ENCODE measurements around the gene AKAP1. TPM values are rescaled to one million over a fixed set of nuclear protein-coding genes. Genes with fewer than 3 reads are reported as not detected.

AKAP1 gene
- total and polyA plus RNA-seq, 4 donors: 31.3 to 58.5 (median 39.8) TPM

DNA sequence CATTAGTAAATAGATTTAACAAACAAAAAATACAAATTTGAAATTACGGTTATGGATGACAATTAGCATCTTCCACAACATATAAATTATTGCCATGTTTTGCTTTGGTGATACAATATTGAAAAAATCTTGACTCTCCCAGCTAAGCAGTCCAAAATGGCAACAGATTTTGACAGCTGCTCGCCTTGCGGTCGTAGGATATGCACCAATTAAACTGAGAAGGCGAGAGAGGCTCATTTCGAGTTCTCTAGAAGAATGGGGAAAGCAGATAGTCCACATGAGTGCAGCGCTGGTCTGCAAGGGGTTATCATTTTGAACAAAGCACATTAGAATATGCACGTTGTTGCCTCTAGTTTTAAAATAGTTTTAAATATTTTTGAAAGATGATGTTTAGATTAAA is 55.3 kb downstream of the AKAP1 start:
- no peaks in the 10 kb centered on the region for H3K27me3 ChIP-seq (ENCODE audit: control insufficient read depth in 4 of 4, insufficient read depth in 4 of 4, low read length in 3 of 4)
- H3K9ac ChIP-seq (ENCODE audit: low read depth in 1 of 2, low read length in 2 of 2): no peak overlapping the region
- no peaks in the 10 kb centered on the region for H3K9me3 ChIP-seq (ENCODE audit: control insufficient read depth in 4 of 4, low read length in 3 of 4)
- H3K27ac ChIP-seq (ENCODE audit: low read depth in 1 of 2, low read length in 2 of 2): no peak overlapping the region
- no peak for TF ChIP-seq RXRA (IDR thresholded peaks at IDR 0.05)
- TF ChIP-seq, protein P1, sequence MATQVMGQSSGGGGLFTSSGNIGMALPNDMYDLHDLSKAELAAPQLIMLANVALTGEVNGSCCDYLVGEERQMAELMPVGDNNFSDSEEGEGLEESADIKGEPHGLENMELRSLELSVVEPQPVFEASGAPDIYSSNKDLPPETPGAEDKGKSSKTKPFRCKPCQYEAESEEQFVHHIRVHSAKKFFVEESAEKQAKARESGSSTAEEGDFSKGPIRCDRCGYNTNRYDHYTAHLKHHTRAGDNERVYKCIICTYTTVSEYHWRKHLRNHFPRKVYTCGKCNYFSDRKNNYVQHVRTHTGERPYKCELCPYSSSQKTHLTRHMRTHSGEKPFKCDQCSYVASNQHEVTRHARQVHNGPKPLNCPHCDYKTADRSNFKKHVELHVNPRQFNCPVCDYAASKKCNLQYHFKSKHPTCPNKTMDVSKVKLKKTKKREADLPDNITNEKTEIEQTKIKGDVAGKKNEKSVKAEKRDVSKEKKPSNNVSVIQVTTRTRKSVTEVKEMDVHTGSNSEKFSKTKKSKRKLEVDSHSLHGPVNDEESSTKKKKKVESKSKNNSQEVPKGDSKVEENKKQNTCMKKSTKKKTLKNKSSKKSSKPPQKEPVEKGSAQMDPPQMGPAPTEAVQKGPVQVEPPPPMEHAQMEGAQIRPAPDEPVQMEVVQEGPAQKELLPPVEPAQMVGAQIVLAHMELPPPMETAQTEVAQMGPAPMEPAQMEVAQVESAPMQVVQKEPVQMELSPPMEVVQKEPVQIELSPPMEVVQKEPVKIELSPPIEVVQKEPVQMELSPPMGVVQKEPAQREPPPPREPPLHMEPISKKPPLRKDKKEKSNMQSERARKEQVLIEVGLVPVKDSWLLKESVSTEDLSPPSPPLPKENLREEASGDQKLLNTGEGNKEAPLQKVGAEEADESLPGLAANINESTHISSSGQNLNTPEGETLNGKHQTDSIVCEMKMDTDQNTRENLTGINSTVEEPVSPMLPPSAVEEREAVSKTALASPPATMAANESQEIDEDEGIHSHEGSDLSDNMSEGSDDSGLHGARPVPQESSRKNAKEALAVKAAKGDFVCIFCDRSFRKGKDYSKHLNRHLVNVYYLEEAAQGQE (IDR thresholded peaks at IDR 0.05): no peak
- H3K4me1 ChIP-seq (ENCODE audit: control insufficient read depth in 4 of 4, insufficient read depth in 4 of 4, low read length in 3 of 4): no peaks in the 10 kb centered on the region
- WGBS: 88% methylated on average over 8 of the region's 8 CpGs
- H3K36me3 ChIP-seq (ENCODE audit: control insufficient read depth in 4 of 4, insufficient read depth in 3 of 4, low read depth in 1 of 4, low read length in 3 of 4): no peaks in the 10 kb centered on the region
- H3K4me3 ChIP-seq (ENCODE audit: low read depth in 1 of 3, low read length in 3 of 3): no peak overlapping the region
- DNase-seq (ENCODE audit: low spot score): no peak

DNA sequence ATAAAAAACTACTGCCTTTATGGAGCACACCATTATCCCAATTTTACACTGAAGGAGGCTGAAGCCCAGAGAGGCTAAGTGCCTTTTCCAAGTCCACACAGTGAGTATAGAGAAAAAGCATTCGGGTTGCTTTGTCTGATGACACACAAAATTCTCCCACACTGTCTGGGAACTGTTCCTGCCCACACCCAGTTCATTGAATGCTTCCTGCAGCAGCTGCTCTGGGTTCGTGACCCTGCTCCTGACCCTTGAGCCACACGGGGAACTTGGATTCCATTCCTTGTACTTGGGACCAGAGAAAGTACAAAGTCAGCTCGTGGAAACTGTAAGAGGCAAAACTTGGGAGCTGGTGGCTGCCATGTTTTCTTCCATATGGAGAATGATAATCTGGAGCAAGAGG is 57.9 kb downstream of the AKAP1 start:
- no peak for DNase-seq (ENCODE audit: low spot score)
- 31% methylated on average over 4 of the region's 4 CpGs for WGBS

DNA sequence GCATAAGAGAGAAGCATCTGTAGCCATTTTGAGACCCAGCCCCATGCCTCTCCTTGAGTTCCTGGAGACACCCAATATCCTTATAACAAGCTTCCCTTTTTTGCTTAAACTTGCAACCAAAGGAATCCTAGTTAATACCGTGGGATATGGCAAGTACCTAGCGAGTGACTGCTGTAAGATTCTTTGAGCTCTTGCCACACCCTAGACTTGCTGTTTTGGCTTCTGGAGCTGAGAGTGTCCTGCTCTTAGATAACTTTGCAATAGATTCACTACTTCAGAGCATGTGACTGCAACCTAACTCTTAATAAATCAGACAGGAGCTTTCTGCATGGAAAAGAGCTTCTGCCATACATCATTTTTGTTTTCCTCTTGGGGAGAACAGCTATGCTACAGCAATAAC is 58.3 kb downstream of the AKAP1 start:
- H3K9ac ChIP-seq (ENCODE audit: low read depth in 1 of 2, low read length in 2 of 2): no peak overlapping the region
- H3K36me3 ChIP-seq (ENCODE audit: control insufficient read depth in 4 of 4, insufficient read depth in 3 of 4, low read depth in 1 of 4, low read length in 3 of 4): no peaks in the 10 kb centered on the region
- DNase-seq (ENCODE audit: low spot score): no peak
- no peak overlapping the region for H3K4me3 ChIP-seq (ENCODE audit: low read depth in 1 of 3, low read length in 3 of 3)
- WGBS: 81% methylated on average over 2 of the region's 2 CpGs
- no peaks in the 10 kb centered on the region for H3K4me1 ChIP-seq (ENCODE audit: control insufficient read depth in 4 of 4, insufficient read depth in 4 of 4, low read length in 3 of 4)
- peaks cover 0 to 2% (median 0%) of the 10 kb centered on the region in 4 donors for H3K27me3 ChIP-seq (ENCODE audit: control insufficient read depth in 4 of 4, insufficient read depth in 4 of 4, low read length in 3 of 4)
- no peak overlapping the region for H3K27ac ChIP-seq (ENCODE audit: low read depth in 1 of 2, low read length in 2 of 2)
- H3K9me3 ChIP-seq (ENCODE audit: control insufficient read depth in 4 of 4, low read length in 3 of 4): no peaks in the 10 kb centered on the region
- TF ChIP-seq, protein P2, sequence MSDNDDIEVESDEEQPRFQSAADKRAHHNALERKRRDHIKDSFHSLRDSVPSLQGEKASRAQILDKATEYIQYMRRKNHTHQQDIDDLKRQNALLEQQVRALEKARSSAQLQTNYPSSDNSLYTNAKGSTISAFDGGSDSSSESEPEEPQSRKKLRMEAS (IDR thresholded peaks at IDR 0.05): no peak
- TF ChIP-seq TAF1 (conservative IDR thresholded peaks at IDR 0.05) (no peak), NR2F2 (IDR thresholded peaks at IDR 0.05) (no peak), EGR1 (IDR thresholded peaks at IDR 0.05; ENCODE audit: low read depth in 2 of 2) (no peak), RAD21 (IDR thresholded peaks at IDR 0.05) (no peak), HNF4A (conservative IDR thresholded peaks at IDR 0.05) (no peak), RXRA (IDR thresholded peaks at IDR 0.05) (no peak), HNF4G (IDR thresholded peaks at IDR 0.05) (no peak), FOXA1 (IDR thresholded peaks at IDR 0.05) (no peak), GABPA (IDR thresholded peaks at IDR 0.05 in 1 of 2, conservative IDR thresholded peaks at IDR 0.05 in 1 of 2) (no peak), YY1 (IDR thresholded peaks at IDR 0.05) (no peak), SP1 (IDR thresholded peaks at IDR 0.05) (no peak)
- TF ChIP-seq, protein P3, sequence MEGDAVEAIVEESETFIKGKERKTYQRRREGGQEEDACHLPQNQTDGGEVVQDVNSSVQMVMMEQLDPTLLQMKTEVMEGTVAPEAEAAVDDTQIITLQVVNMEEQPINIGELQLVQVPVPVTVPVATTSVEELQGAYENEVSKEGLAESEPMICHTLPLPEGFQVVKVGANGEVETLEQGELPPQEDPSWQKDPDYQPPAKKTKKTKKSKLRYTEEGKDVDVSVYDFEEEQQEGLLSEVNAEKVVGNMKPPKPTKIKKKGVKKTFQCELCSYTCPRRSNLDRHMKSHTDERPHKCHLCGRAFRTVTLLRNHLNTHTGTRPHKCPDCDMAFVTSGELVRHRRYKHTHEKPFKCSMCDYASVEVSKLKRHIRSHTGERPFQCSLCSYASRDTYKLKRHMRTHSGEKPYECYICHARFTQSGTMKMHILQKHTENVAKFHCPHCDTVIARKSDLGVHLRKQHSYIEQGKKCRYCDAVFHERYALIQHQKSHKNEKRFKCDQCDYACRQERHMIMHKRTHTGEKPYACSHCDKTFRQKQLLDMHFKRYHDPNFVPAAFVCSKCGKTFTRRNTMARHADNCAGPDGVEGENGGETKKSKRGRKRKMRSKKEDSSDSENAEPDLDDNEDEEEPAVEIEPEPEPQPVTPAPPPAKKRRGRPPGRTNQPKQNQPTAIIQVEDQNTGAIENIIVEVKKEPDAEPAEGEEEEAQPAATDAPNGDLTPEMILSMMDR (IDR thresholded peaks at IDR 0.05; ENCODE audit: low read depth, low read length, missing input control): no peak
- TF ChIP-seq, protein P4, sequence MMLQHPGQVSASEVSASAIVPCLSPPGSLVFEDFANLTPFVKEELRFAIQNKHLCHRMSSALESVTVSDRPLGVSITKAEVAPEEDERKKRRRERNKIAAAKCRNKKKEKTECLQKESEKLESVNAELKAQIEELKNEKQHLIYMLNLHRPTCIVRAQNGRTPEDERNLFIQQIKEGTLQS (IDR thresholded peaks at IDR 0.05): no peak
- TF ChIP-seq, protein P5, sequence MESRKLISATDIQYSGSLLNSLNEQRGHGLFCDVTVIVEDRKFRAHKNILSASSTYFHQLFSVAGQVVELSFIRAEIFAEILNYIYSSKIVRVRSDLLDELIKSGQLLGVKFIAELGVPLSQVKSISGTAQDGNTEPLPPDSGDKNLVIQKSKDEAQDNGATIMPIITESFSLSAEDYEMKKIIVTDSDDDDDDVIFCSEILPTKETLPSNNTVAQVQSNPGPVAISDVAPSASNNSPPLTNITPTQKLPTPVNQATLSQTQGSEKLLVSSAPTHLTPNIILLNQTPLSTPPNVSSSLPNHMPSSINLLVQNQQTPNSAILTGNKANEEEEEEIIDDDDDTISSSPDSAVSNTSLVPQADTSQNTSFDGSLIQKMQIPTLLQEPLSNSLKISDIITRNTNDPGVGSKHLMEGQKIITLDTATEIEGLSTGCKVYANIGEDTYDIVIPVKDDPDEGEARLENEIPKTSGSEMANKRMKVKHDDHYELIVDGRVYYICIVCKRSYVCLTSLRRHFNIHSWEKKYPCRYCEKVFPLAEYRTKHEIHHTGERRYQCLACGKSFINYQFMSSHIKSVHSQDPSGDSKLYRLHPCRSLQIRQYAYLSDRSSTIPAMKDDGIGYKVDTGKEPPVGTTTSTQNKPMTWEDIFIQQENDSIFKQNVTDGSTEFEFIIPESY (IDR thresholded peaks at IDR 0.05): no peak
- TF ChIP-seq, protein P1 (IDR thresholded peaks at IDR 0.05): no peak

More for the DNA sequence above, 57.9 kb downstream of the AKAP1 start:
- H3K27ac ChIP-seq (ENCODE audit: low read depth in 1 of 2, low read length in 2 of 2): no peak overlapping the region
- H3K9me3 ChIP-seq (ENCODE audit: control insufficient read depth in 4 of 4, low read length in 3 of 4): no peaks in the 10 kb centered on the region
- no peak for TF ChIP-seq HNF4A (conservative IDR thresholded peaks at IDR 0.05)
- peak in 1 of 2 donors; percentile 35 for TF ChIP-seq RXRA (IDR thresholded peaks at IDR 0.05)
- TF ChIP-seq RAD21 (IDR thresholded peaks at IDR 0.05): peak in 1 of 2 donors; percentile 8
- peak; percentile 88 for TF ChIP-seq NR2F2 (IDR thresholded peaks at IDR 0.05)
- no peak for TF ChIP-seq GABPA (IDR thresholded peaks at IDR 0.05 in 1 of 2, conservative IDR thresholded peaks at IDR 0.05 in 1 of 2)
- H3K36me3 ChIP-seq (ENCODE audit: control insufficient read depth in 4 of 4, insufficient read depth in 3 of 4, low read depth in 1 of 4, low read length in 3 of 4): no peaks in the 10 kb centered on the region
- no peaks in the 10 kb centered on the region for H3K4me1 ChIP-seq (ENCODE audit: control insufficient read depth in 4 of 4, insufficient read depth in 4 of 4, low read length in 3 of 4)
- H3K9ac ChIP-seq (ENCODE audit: low read depth in 1 of 2, low read length in 2 of 2): no peak overlapping the region
- peaks cover 0 to under 1% (median 0%) of the 10 kb centered on the region in 4 donors for H3K27me3 ChIP-seq (ENCODE audit: control insufficient read depth in 4 of 4, insufficient read depth in 4 of 4, low read length in 3 of 4)
- H3K4me3 ChIP-seq (ENCODE audit: low read depth in 1 of 3, low read length in 3 of 3): no peak overlapping the region
